HCT116 (cell line): ENCODE data around the gene OPN4. TPM values are rescaled to one million over a fixed set of nuclear protein-coding genes. Genes with fewer than 3 reads are reported as not detected.

Source experiments
- ATAC-seq: fragments of 200-7000 bp; cut with Tn5 transposase; 2 replicates; pipeline ENCODE4 v1.9.1; 2020; ENCODE audit warnings: mild to moderate bottlenecking, moderate library complexity
- BruUV-seq: library from RNA; stranded (reverse); fragments of 400-500 nt; replicated peaks from 2 replicates; lab custom pipeline; 2021; lab: Mats Ljungman, UMichigan
- CTCF ChIA-PET: fragments of 300-600 bp; sonication (Branson Sonifier 250); formaldehyde crosslinking; loops from one replicate; lab custom pipeline; 2021; ENCODE audit warnings: antibody characterized with exemption; lab: Charles Lee
- POLR2A ChIA-PET: fragments of 300-600, 350-600 bp; sonication (Branson Sonifier 250); formaldehyde crosslinking; loops from one replicate; lab custom pipeline; 2021; ENCODE audit warnings: antibody characterized with exemption; lab: Charles Lee
- RAD21 ChIA-PET, 2 experiments: fragments of 300-600 bp; sonication (Branson Sonifier 250); formaldehyde crosslinking; loops; one replicate each; lab custom pipeline; 2023; ENCODE audit warnings: low total read pairs in 2 of 2; ENCODE audit not compliant: uncharacterized antibody in 2 of 2, unreplicated experiment in 2 of 2, low non-redundant PET in 1 of 2; lab: Charles Lee
- DNase-seq: peaks from one replicate; pipeline ENCODE4 v3.0.0-alpha.2; 2010; ENCODE audit warnings: low read depth, low spot score
- H2AFZ ChIP-seq: fragments of 200-600 bp; shearing (Covaris generic), sonication (generic); 2 replicates; pipeline ENCODE4 v1.6.1; 2017; ENCODE audit warnings: low read depth, mixed run types, mixed read lengths, antibody characterized with exemption, low read length; ENCODE audit not compliant: poor library complexity, severe bottlenecking
- H3K27ac ChIP-seq: 2 replicates; pipeline ENCODE4 v1.5.1; 2012; ENCODE audit warnings: low read depth, low read length
- H3K27me3 ChIP-seq: fragments of 200-600 bp; sonication (generic); 2 replicates; pipeline ENCODE4 v1.6.1; 2016; ENCODE audit warnings: mixed run types, low read length, mixed read lengths; ENCODE audit not compliant: insufficient read depth
- H3K36me3 ChIP-seq, 2 experiments: fragments of 200-500 bp in 1 of 2; fragments of 200-600 bp in 1 of 2; sonication (Bioruptor generic) in 1 of 2; sonication (generic) in 1 of 2; 2 replicates each; pipeline versions ENCODE4 v1.5.1 to v1.6.1; 2014 to 2016; ENCODE audit warnings: low read length in 2 of 2, inconsistent platforms in 1 of 2, mixed read lengths in 1 of 2, mixed run types in 1 of 2; ENCODE audit not compliant: insufficient read depth in 2 of 2, control insufficient read depth in 1 of 2
- H3K4me1 ChIP-seq, 2 experiments: fragments of 200-600 bp in 1 of 2; sonication (generic) in 1 of 2; 2 replicates each; pipeline versions ENCODE4 v1.5.1 to v1.6.1; 2012 to 2017; ENCODE audit warnings: low read length in 2 of 2, inconsistent platforms in 1 of 2, mild to moderate bottlenecking in 1 of 2, mixed read lengths in 1 of 2, mixed run types in 1 of 2, moderate library complexity in 1 of 2; ENCODE audit not compliant: insufficient read depth in 2 of 2, control insufficient read depth in 1 of 2
- H3K4me2 ChIP-seq: fragments of 200-600 bp; sonication (generic); 2 replicates; pipeline ENCODE4 v1.6.1; 2017; ENCODE audit warnings: mixed run types, low read length, mixed read lengths
- H3K4me3 ChIP-seq, 2 experiments: fragments of 200-600 bp in 1 of 2; sonication (generic) in 1 of 2; replicated peaks in 1 of 2; 2 replicates each; pipeline ENCODE4 v1.5.1; 2011 to 2016; ENCODE audit warnings: low read length in 2 of 2, control low read depth in 1 of 2, low read depth in 1 of 2, mild to moderate bottlenecking in 1 of 2, mixed read lengths in 1 of 2, mixed run types in 1 of 2
- H3K79me2 ChIP-seq: fragments of 200-600 bp; sonication (generic); 2 replicates; pipeline ENCODE4 v1.6.1; 2017; ENCODE audit warnings: mild to moderate bottlenecking, mixed run types, low read length, moderate library complexity, mixed read lengths; ENCODE audit not compliant: insufficient read depth
- H3K9ac ChIP-seq: fragments of 200-600 bp; sonication (generic); 2 replicates; pipeline ENCODE4 v1.6.1; 2016; ENCODE audit warnings: low read length, mixed read lengths
- H3K9me2 ChIP-seq: fragments of 200-600 bp; sonication (generic), shearing (Covaris generic); 2 replicates; pipeline ENCODE4 v1.6.1; 2017; ENCODE audit warnings: mixed run types, mild to moderate bottlenecking, moderate library complexity; ENCODE audit not compliant: insufficient read depth
- H3K9me3 ChIP-seq, 2 experiments: fragments of 200-500 bp in 1 of 2; fragments of 200-600 bp in 1 of 2; sonication (Bioruptor generic) in 1 of 2; sonication (generic) in 1 of 2; 2 replicates each; pipeline ENCODE4 v1.6.1; 2014 to 2017; ENCODE audit warnings: low read length in 2 of 2, mixed read lengths in 2 of 2, inconsistent platforms in 1 of 2, low read depth in 1 of 2, mild to moderate bottlenecking in 1 of 2, mixed run types in 1 of 2, moderate library complexity in 1 of 2; ENCODE audit not compliant: control insufficient read depth in 1 of 2, insufficient read depth in 1 of 2
- H4K20me1 ChIP-seq: fragments of 200-600 bp; sonication (generic), shearing (Covaris generic); 2 replicates; pipeline ENCODE4 v1.6.1; 2017; ENCODE audit warnings: mixed run types, mild to moderate bottlenecking, moderate library complexity; ENCODE audit not compliant: insufficient read depth
- CEBPB ChIP-seq: IDR thresholded peaks from 2 replicates; pipeline ENCODE4 v1.6.1; 2012; ENCODE audit warnings: low read depth
- EGR1 ChIP-seq: IDR thresholded peaks from 2 replicates; pipeline ENCODE4 v1.6.1; 2012; ENCODE audit warnings: low read depth
- ELF1 ChIP-seq: IDR thresholded peaks from 2 replicates; pipeline ENCODE4 v1.6.1; 2012; ENCODE audit warnings: low read depth, borderline replicate concordance
- EZH2phosphoT487 ChIP-seq: fragments of 200-600 bp; IDR thresholded peaks from 2 replicates; pipeline ENCODE4 v1.6.1; 2018; ENCODE audit warnings: antibody characterized with exemption, borderline replicate concordance
- FOSL1 ChIP-seq: IDR thresholded peaks from 2 replicates; pipeline ENCODE4 v1.6.1; 2012; ENCODE audit warnings: low read depth
- JUND ChIP-seq: IDR thresholded peaks from 2 replicates; pipeline ENCODE4 v1.6.1; 2012
- POLR2A ChIP-seq: IDR thresholded peaks from 2 replicates; pipeline ENCODE4 v1.7.0; 2011; ENCODE audit warnings: borderline replicate concordance; ENCODE audit not compliant: insufficient read depth, insufficient read length; ENCODE audit errors: extremely low read depth
- RAD21 ChIP-seq: IDR thresholded peaks from 2 replicates; pipeline ENCODE4 v1.6.1; 2012; ENCODE audit warnings: low read depth, mild to moderate bottlenecking
- SIN3A ChIP-seq: IDR thresholded peaks from 2 replicates; pipeline ENCODE4 v1.6.1; 2012; ENCODE audit warnings: low read depth
- SP1 ChIP-seq: IDR thresholded peaks from 2 replicates; pipeline ENCODE4 v1.6.1; 2012; ENCODE audit warnings: low read depth
- SRF ChIP-seq: IDR thresholded peaks from 2 replicates; pipeline ENCODE4 v1.6.1; 2012; ENCODE audit warnings: low read depth
- TCF7L2 ChIP-seq: IDR thresholded peaks from 2 replicates; pipeline ENCODE4 v1.7.0; 2011; ENCODE audit warnings: borderline replicate concordance, inconsistent platforms; ENCODE audit not compliant: insufficient read depth, insufficient read length; ENCODE audit errors: extremely low read depth
- YY1 ChIP-seq: IDR thresholded peaks from 2 replicates; pipeline ENCODE4 v1.6.1; 2011; ENCODE audit warnings: low read length, low read depth, moderate library complexity, mild to moderate bottlenecking; ENCODE audit not compliant: insufficient replicate concordance; ENCODE audit errors: extremely low read depth
- ZNF274 ChIP-seq: fragments of 200-500 bp; sonication (Bioruptor generic); IDR thresholded peaks from 2 replicates; pipeline ENCODE4 v1.6.1; 2014; ENCODE audit warnings: mild to moderate bottlenecking, low read depth, low read length, inconsistent platforms
- intact Hi-C: fragments of 100-400 bp; cut with micrococcal nuclease; formaldehyde crosslinking; loops from 2 replicates; pipeline ENCODE4 v1.10.0; 2022
- total RNA-seq: library from RNA; stranded (reverse); gene quantifications from one replicate; pipeline ENCODE4 v1.2.1, GENCODE V29; 2021; ENCODE audit not compliant: unreplicated experiment
- TF ChIP-seq, protein P1 (sequence below): IDR thresholded peaks from 2 replicates; pipeline ENCODE4 v1.6.1; 2012; ENCODE audit warnings: low read depth
- TF ChIP-seq, protein P2 (sequence below): IDR thresholded peaks from 2 replicates; pipeline ENCODE4 v1.6.1; 2012
- TF ChIP-seq, protein P3 (sequence below), 3 experiments: fragments of 200-600 bp in 1 of 3; sonication (generic) in 1 of 3; IDR thresholded peaks in 2 of 3; conservative IDR thresholded peaks in 1 of 3; 2 replicates each; pipeline ENCODE4 v1.5.1; 2012 to 2017; ENCODE audit warnings: low read depth in 2 of 3, low read length in 2 of 3, antibody characterized with exemption in 1 of 3, borderline replicate concordance in 1 of 3, control low read depth in 1 of 3, mild to moderate bottlenecking in 1 of 3, mixed read lengths in 1 of 3, mixed run types in 1 of 3, moderate library complexity in 1 of 3; ENCODE audit not compliant: insufficient read depth in 1 of 3

The OPN4 gene
- total RNA-seq, 1 experiment from 2014 or later, result not detected

DNA sequence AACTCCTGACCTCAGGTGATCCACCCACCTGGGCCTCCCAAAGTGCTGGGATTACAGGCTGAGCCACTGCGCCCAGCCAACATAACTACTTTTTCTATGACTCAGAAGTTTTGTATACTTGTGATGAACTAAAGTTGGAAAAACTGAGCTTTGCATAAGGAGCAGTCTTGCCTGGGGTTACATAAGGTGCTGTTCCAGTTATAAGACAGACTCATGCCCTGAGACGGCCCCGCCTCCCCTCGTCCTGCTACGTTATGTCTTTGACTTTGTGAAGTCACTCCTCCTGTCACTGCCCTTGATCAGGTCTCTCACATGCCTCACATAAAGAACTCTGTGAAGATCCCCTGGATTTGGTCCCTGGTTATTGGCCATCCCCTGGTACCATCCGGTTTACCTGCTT, 40.4 kb upstream of the OPN4 start:
- DNase-seq, result no peak
- Histone ChIP-seq H3K27me3 (no peaks in the 10 kb centered on the region), H3K36me3 (no peaks in the 10 kb centered on the region), H3K4me2 (no peak overlapping the region), H4K20me1 (no peaks in the 10 kb centered on the region), H3K4me1 (no peaks in the 10 kb centered on the region), H3K9ac (no peak overlapping the region), H3K9me2 (no peaks in the 10 kb centered on the region), H3K27ac (no peak overlapping the region), H3K4me3 (no peak overlapping the region), H3K79me2 (no peaks in the 10 kb centered on the region), H2AFZ (peak overlapping the region; percentile 1), H3K9me3 (no peaks in the 10 kb centered on the region)
- ChIA-PET POLR2A (no interaction called here), CTCF (no interaction called here), RAD21 (no interaction called here)
- no TSS peak for BruUV-seq
- TF ChIP-seq, protein P1, sequence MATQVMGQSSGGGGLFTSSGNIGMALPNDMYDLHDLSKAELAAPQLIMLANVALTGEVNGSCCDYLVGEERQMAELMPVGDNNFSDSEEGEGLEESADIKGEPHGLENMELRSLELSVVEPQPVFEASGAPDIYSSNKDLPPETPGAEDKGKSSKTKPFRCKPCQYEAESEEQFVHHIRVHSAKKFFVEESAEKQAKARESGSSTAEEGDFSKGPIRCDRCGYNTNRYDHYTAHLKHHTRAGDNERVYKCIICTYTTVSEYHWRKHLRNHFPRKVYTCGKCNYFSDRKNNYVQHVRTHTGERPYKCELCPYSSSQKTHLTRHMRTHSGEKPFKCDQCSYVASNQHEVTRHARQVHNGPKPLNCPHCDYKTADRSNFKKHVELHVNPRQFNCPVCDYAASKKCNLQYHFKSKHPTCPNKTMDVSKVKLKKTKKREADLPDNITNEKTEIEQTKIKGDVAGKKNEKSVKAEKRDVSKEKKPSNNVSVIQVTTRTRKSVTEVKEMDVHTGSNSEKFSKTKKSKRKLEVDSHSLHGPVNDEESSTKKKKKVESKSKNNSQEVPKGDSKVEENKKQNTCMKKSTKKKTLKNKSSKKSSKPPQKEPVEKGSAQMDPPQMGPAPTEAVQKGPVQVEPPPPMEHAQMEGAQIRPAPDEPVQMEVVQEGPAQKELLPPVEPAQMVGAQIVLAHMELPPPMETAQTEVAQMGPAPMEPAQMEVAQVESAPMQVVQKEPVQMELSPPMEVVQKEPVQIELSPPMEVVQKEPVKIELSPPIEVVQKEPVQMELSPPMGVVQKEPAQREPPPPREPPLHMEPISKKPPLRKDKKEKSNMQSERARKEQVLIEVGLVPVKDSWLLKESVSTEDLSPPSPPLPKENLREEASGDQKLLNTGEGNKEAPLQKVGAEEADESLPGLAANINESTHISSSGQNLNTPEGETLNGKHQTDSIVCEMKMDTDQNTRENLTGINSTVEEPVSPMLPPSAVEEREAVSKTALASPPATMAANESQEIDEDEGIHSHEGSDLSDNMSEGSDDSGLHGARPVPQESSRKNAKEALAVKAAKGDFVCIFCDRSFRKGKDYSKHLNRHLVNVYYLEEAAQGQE, result no peak
- TF ChIP-seq CEBPB (no peak), JUND (no peak), SP1 (no peak), EZH2phosphoT487 (no peak), POLR2A (no peak), ZNF274 (no peak), SIN3A (no peak), FOSL1 (no peak), EGR1 (no peak), ELF1 (no peak), SRF (no peak), TCF7L2 (no peak), YY1 (no peak), RAD21 (no peak)
- TF ChIP-seq, protein P2, sequence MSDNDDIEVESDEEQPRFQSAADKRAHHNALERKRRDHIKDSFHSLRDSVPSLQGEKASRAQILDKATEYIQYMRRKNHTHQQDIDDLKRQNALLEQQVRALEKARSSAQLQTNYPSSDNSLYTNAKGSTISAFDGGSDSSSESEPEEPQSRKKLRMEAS, result no peak
- TF ChIP-seq, protein P3, sequence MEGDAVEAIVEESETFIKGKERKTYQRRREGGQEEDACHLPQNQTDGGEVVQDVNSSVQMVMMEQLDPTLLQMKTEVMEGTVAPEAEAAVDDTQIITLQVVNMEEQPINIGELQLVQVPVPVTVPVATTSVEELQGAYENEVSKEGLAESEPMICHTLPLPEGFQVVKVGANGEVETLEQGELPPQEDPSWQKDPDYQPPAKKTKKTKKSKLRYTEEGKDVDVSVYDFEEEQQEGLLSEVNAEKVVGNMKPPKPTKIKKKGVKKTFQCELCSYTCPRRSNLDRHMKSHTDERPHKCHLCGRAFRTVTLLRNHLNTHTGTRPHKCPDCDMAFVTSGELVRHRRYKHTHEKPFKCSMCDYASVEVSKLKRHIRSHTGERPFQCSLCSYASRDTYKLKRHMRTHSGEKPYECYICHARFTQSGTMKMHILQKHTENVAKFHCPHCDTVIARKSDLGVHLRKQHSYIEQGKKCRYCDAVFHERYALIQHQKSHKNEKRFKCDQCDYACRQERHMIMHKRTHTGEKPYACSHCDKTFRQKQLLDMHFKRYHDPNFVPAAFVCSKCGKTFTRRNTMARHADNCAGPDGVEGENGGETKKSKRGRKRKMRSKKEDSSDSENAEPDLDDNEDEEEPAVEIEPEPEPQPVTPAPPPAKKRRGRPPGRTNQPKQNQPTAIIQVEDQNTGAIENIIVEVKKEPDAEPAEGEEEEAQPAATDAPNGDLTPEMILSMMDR (IDR thresholded peaks at IDR 0.05 in 2 of 3, conservative IDR thresholded peaks at IDR 0.05 in 1 of 3; ENCODE audit: borderline replicate concordance in 1 of 3, insufficient read depth in 1 of 3, low read depth in 2 of 3, low read length in 2 of 3), result no peak
- intact Hi-C loops, result no loop called here
- ATAC-seq, result no peak
